Left colon (tissue), 2 donors: Measurements from ENCODE around the gene UBE2O. TPM values are rescaled to one million over a fixed set of nuclear protein-coding genes. Genes with fewer than 3 reads are reported as not detected.
A peak's percentile ranks its signal among the peaks of the same experiment; 100 is the strongest.

ENCODE experiments used
- ATAC-seq: fragments of 200-7000 bp; cut with Tn5 transposase; one replicate; pipeline ENCODE4 v1.9.1; 2020; ENCODE audit warnings: mild to moderate bottlenecking, moderate library complexity
- DNase-seq, 2 donors: peaks; one replicate each; pipeline ENCODE4 v3.0.0-alpha.2; 2020
- intact Hi-C, 2 donors: fragments of 100-400 bp; cut with DNase I in 1 of 2; cut with micrococcal nuclease in 1 of 2; formaldehyde crosslinking; loops; one replicate each; pipeline versions ENCODE4 v1.11.2 to v1.14.0; 2022; cut with DNase I, micrococcal nuclease
- total RNA-seq, 2 donors: library from RNA; stranded (reverse); fragmentation: NEBNext Ultra II Directional; extraction: Animal tissue kit (Norgen Biotek cat#: 25700); gene quantifications; one replicate each; pipeline ENCODE4 v1.2.1, GENCODE V29; 2021
- donor health status: DM: no; HTN: no; CAD: no.
- donor health status: DM: yes; HTN: yes; CAD: no.

UBE2O gene
- total RNA-seq, 2 donors from 2014 or later, result 15.9 to 18.2 TPM

- DNase-seq (no peak), ATAC-seq (peak; percentile 61)
- intact Hi-C loops, result no loop called here
Observed at GRCh38 chr17:76446449-76447231, 6.3 kb downstream of the UBE2O start.

GRCh38 chr17:76445697-76446448 lies 7.1 kb downstream of the UBE2O start:
- intact Hi-C loops, result no loop called here
- no peak for DNase-seq
- no peak for ATAC-seq

GRCh38 chr17:76444518-76445311 lies 8.2 kb downstream of the UBE2O start:
- intact Hi-C loops, result no loop called here
- DNase-seq (no peak), ATAC-seq (no peak)

- intact Hi-C loops, result no loop called here
- ATAC-seq, result peak; percentile 44
- no peak for DNase-seq
Observed at GRCh38 chr17:76442341-76443338, 10.3 kb downstream of the UBE2O start.

- ATAC-seq (no peak), DNase-seq (no peak)
- intact Hi-C loops, result no loop called here
Observed at GRCh38 chr17:76441686-76442340, 11.1 kb downstream of the UBE2O start.

GRCh38 chr17:76440751-76441362 lies 12.1 kb downstream of the UBE2O start:
- DNase-seq, result no peak
- intact Hi-C loops, result no loop called here
- ATAC-seq, result no peak

GRCh38 chr17:76439314-76439928 lies 13.5 kb downstream of the UBE2O start:
- no peak for ATAC-seq
- no peak for DNase-seq
- intact Hi-C loops, result no loop called here

- DNase-seq, result no peak
- ATAC-seq, result no peak
- intact Hi-C loops, result no loop called here
Observed at GRCh38 chr17:76438906-76439305, 14.0 kb downstream of the UBE2O start.

GRCh38 chr17:76437467-76438402 lies 15.2 kb downstream of the UBE2O start:
- intact Hi-C loops, result no loop called here
- ATAC-seq (peak; percentile 30), DNase-seq (no peak)

GRCh38 chr17:76435751-76436150 lies 17.2 kb downstream of the UBE2O start:
- DNase-seq (no peak), ATAC-seq (no peak)
- intact Hi-C loops, result no loop called here

GRCh38 chr17:76434870-76435269 lies 18.1 kb downstream of the UBE2O start:
- DNase-seq (no peak), ATAC-seq (no peak)
- intact Hi-C loops, result no loop called here

- no peak for ATAC-seq
- intact Hi-C loops, result no loop called here
- DNase-seq, result no peak
Observed at GRCh38 chr17:76433693-76434092, 19.3 kb downstream of the UBE2O start.

- ATAC-seq (no peak), DNase-seq (no peak)
- intact Hi-C loops, result no loop called here
Observed at GRCh38 chr17:76432712-76433336, 20.1 kb downstream of the UBE2O start.

GRCh38 chr17:76432004-76432403 lies 20.9 kb downstream of the UBE2O start:
- ATAC-seq, result no peak
- intact Hi-C loops, result no loop called here

GRCh38 chr17:76431509-76431908 lies 21.4 kb downstream of the UBE2O start:
- no peak for ATAC-seq
- DNase-seq, result no peak
- intact Hi-C loops, result no loop called here

More at GRCh38 chr17:76432004-76432403, 20.9 kb downstream of the UBE2O start:
- no peak for DNase-seq

- ATAC-seq (no peak), DNase-seq (no peak)
- intact Hi-C loops, result no loop called here
Observed at GRCh38 chr17:76428511-76428910, 24.4 kb downstream of the UBE2O start.
